HG03196 (cell line): ENCODE results near the gene FRAT1.

ENCODE experiments used
- ATAC-seq: cut with Tn5 transposase; IDR thresholded peaks from one replicate; pipeline ENCODE4 v1.9.1; 2021; ENCODE audit not compliant: unreplicated experiment

Gene FRAT1

DNA sequence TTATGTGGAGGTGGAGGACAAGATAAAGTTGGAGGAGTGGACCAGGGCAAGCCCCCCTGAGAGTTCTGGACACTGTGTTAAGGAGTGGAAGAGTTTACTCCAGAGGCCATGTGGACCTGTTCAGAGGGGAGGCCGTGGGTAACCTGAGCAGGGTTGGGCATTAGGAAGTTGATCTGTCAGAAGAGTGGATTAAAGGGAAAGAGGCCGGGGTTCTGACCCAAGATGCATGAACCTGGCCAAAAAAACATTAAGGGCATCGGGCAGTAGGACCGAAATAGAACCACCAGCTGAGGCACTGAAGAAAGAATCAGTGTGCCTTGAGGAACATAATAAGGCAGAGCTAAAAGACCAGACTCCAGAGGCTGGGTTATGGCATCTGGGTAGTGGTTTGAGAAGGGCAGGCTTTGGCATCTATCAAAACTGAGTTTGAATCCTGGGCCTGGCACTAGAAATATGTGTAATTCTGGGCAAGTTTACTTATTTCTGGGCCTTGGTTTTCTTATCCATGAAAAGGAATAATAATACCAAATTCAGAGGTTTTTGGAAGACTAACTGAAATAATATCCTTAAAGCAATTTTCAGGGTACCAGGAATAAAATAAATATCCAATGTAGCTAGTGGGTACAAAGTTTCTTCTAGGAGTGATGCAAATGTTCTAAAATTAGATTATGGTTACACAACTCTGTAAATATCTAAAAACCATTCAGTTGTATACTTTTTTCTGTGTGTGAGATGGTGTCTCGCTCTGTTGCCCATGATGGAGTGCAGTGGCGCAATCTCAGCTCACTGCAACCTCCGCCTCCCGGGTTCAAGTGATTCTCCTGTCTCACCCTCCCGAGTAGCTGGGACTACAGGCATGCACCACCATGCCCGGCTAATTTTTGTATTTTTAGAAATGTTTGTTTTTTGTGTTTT lies 10.9 kb upstream of the FRAT1 start:
- ATAC-seq: no peak

DNA sequence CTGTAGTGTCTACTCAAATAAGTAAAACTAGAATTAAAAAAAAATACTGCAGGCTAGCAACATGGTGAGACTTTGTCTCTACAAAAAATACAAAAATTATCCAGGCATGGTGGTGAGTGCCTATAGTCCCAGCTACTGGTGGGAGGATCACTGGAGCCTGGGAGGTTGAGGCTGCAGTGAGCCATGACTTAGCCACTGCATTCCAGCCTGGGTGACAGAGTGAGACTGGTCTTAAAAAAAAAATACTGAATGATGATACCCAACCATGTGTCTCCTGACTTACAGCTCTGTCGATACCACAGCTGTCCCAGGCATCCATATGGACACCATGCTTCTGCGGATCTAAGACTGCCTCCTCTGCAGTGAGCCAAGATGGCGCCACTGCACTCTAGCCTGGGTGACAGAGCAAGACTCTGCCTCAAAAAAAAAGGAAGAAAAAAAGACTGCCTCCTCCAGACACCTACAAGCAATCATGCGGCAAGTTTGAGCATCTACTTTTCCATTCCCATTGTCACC lies 7.9 kb upstream of the FRAT1 start:
- ATAC-seq: no peak

DNA sequence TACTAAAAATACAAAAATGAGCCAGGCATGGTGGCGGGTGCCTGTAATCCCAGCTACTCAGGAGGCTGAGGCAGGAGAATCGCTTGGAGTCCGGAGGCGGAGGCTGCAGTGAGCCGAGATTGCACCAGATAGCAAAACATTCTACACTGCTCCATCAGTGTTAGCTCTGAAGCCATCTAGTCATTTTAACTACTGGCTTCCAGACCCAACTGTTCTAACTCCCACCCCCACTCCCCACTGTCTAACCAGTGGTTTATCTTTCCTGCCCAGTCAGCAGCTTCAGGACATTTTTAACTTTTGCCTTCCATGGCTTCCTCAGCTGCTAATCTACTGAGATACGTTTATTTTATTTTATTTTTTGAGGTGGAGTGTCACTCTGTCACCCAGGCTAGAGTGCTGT lies 6.2 kb upstream of the FRAT1 start:
- ATAC-seq: no peak

DNA sequence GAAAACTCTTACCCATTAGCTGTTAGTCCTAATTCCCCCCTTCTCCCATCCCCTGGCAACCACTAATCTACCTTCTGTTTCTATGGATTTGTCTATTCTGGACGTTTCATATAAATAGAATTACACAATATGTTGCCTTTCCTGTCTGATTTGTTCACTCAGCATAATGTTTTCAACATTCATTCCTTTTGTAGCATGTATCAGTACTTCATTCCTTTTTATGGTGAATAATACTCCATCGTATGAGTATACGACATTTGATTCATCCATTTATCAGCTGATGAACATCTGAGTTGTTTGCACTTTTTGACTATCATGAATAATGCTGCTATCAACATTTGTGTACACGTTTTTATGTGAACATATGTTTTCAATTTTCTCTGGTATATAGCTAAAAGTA lies 4.4 kb upstream of the FRAT1 start:
- ATAC-seq: no peak

GRCh38 chr10:97319671-97320479 lies 804 bp downstream of the FRAT1 start:
- ATAC-seq: peak; percentile 29

GRCh38 chr10:97320480-97321031 lies 1.5 kb downstream of the FRAT1 start:
- no peak for ATAC-seq

DNA sequence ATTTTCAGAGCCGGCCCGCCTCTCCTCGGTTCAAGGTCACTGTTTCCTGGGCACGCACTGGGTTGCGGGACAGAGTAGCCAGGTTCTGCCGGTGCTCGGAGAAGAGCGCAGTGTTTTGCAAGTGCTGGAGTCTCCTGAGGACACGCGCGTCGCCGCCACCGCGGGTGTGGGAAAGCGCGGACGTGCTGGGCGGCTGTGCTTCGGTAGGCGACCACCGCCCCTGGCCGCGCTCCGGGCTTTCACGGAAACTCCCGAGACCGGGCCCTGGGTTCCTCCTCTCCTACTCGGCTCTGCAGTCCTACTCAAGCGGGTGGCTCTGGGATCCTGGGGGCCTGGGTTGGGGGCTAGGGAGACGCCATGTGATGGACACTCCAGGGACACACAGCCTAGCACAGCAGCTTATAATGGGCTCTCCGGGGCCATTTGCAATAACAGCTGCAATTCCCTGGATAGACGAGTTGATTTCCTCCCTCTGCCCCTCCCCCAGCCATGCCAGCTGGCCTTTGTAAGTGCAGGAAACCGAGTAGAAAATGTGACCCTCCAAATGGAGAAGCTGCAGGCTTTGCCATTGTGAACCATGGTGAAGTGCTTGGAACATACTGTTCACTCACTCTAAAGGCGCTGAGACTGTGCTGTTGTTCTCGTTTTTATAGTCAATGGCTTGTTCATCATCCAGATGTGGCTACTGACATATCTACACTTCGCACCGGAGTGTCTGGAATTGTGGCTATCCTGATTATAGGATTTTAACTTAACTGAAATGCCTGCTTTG lies 2.1 kb downstream of the FRAT1 start:
- ATAC-seq: no peak

GRCh38 chr10:97321804-97322190 lies 2.7 kb downstream of the FRAT1 start:
- ATAC-seq: no peak

DNA sequence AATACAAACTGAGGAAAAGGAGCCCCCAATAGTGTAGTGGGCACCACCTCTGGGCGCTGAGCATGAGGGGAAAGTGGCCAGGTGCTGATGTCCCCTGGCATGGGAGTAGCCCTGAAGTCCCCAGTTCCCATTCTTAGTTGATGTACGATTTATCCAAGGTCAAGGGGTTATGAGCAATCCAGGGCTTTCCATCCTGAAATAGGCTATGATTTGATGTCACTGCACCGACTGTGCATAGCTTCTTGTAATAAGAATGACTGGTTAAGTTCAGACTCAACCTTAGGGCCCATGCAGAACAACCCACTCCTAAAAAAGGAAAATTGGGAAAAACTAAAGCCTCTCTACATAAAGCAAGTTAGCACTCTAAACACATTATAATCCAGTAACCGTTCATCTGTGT lies 4.4 kb downstream of the FRAT1 start:
- no peak for ATAC-seq

DNA sequence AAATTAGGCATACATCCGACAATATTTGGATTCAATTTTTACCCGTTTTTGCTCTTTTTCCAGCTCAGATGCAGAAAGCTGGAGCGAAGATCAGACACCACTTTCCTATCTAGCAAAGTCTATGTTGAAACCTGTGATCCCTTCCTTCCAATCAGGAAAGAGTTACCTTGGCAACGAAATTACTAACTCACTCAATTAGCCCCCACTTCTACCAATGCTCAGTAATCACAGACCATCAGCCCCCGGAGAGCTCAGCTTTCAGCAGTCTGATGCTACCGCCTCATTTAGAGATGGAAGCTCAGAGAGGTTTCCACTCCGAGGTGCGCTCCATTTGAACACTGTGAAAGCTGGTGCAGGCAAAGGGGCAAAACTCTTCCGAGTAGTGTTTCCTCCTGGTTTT lies 6.7 kb downstream of the FRAT1 start:
- ATAC-seq: no peak

DNA sequence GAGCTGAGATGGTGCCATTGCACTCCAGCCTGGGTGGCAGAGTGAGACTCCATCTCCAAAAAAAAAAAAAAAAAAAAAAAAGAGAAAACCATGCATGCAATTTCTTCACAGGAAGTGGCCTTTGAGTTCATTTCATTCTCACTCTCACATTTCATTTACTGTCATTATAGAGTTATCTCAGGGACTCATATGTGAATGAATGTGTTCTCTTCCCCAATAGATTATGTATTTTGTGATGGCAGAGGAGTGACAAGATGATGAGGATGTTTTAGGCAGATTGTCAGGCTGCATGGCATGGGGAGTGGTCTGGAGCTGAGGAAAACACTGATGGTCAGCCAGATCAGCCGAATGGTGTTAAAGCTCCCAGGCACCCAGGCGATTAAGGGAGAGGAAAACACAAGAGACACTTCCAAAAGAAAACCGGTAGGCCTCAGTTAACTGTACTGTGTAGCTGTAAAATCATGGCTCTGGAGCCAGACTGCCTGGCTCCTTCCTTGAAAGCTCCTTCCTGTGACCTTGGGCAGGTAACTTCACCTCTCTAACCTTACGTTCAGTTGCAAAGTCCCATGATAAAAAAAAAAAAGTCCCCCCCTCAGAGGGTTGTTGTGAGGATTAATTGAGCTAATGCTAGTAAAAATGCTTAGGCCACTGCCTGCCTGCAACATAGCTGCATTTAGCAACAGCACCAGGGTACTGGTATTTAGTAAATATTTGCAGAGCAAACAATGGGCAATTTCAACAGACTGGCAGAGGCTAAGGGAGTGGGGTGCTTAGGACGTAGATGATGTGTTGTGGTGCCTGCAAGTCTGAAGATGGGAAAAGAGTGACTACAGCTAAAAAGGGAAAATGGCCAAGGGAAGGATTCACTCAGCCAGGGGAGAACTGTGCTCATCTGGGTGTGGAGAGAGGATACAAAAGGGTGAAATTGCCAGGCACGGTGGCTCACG lies 8.6 kb downstream of the FRAT1 start:
- ATAC-seq: no peak

GRCh38 chr10:97328646-97329453 lies 9.8 kb downstream of the FRAT1 start:
- ATAC-seq: no peak

DNA sequence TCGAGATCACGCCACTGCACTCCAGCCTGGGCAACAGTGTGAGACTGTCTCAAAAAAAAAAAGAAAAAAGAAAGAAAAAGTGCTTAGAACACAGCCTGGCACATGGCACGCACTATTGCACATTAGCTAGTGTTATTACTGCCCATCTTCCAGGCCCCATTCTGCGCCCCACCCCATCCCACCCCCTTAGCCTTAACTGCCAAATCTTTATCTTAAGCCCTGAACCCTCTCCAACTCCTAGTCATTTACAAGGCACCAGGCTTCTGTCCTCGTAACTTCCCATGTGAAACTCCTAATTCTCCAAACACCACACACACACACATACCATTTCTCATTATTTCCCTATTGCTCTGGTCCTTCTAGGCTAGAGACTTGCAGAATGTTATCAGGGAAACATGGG lies 10.7 kb downstream of the FRAT1 start:
- ATAC-seq: no peak

DNA sequence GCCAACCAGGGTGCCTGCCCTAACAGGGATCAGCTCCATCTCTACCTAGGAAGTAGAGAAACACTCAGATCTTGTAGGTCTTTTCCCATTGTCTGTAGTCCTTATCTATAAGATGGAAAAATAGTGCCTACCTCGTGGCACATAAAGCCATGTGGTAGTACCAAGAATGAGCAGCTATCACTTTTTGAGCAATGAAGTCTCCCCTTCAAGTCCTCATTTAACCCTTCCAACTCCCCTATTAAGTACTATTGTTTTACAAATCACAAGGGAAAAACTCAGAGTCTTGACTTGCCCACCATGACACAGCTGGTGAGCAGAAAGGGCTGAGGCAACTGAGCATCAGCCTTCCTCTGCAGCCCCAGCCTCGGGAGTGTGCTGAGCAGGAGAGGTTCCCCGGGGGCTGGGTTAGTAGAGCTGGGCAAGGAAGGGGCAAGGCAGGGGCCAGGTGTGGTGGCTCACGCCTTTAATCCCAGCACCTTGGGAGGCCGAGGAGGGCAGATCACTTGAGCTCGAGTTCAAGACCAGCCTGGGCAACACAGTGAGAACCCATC lies 12.2 kb downstream of the FRAT1 start:
- ATAC-seq: no peak

DNA sequence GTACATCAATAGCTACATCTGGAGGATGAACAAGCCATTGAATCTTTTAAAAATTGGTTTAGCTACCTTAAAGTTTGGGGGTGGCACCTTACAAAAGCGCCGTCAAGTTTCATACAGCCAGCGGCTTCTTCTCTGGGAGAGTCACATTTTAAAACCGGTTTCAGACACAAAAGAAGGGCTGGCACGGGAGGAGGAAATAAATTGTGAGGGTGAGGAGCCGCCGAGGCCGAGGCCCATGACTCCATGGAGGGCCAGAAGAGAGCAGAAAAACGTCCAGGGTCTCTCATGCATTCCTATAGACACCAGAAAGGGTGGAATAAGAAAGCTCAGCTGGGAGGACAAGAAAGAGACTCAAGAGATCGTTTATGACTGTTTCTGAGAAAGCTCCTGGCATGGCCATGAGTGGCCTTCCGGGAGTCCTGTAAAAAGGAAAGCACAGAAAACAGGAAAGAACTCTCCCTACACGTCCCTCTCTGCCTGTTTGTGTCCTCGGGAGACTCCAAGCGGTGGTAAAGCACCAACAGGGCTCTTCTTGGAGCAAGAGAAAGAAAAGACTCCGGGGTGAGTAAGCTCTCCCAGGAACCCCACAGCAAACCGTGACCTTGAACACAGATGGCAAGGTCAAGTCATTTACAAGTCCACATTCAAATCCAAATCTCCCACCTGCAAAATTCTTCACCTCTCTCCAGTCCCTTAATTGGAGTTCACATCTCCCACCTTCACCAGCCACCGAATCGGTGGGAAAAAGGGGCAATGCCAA lies 13.7 kb downstream of the FRAT1 start:
- no peak for ATAC-seq

- ATAC-seq: no peak
These were observed 14.2 kb downstream of the FRAT1 start for GRCh38 chr10:97333351-97333600.

- ATAC-seq: peak; percentile 23
These were observed 14.7 kb downstream of the FRAT1 start for GRCh38 chr10:97333601-97334369.
